HG03066 (cell line): ENCODE measurements around the gene HIBCH.

Source experiments
- ATAC-seq: cut with Tn5 transposase; IDR thresholded peaks from one replicate; pipeline ENCODE4 v1.9.1; 2021; ENCODE audit warnings: low read depth; ENCODE audit not compliant: unreplicated experiment

HIBCH gene

GRCh38 chr2:190165491-190165890 is 154.1 kb downstream of the HIBCH start:
- ATAC-seq: no peak

- ATAC-seq: no peak
These were observed 156.8 kb downstream of the HIBCH start for GRCh38 chr2:190162851-190163250.

- ATAC-seq: no peak
These were observed 160.2 kb downstream of the HIBCH start for GRCh38 chr2:190159453-190159852.

GRCh38 chr2:190158798-190159434 is 160.7 kb downstream of the HIBCH start:
- ATAC-seq: no peak

- ATAC-seq: peak; percentile 70
These were observed 161.8 kb downstream of the HIBCH start for GRCh38 chr2:190157613-190158528.

GRCh38 chr2:190156530-190157212 is 163.0 kb downstream of the HIBCH start:
- ATAC-seq: no peak
